ENCODE data around the gene PCDHA1. TPM values are rescaled to one million over a fixed set of nuclear protein-coding genes. Genes with fewer than 3 reads are reported as not detected.

Gene PCDHA1
- total RNA-seq, 2 experiments from 2014 or later: not detected

- ATAC-seq (no peak), DNase-seq (no peak)
- H3K27me3 Mint-ChIP-seq (ENCODE audit: low read depth): peaks cover 15% of the 10 kb centered on the region
- no peak within 1 kb of the TSS for H3K4me3 Mint-ChIP-seq
- POLR2A ChIA-PET: no interaction called here
- peaks cover 2% of the 10 kb centered on the region for H3K36me3 Mint-ChIP-seq (ENCODE audit: low read depth)
- no peaks in the 10 kb centered on the region for H3K4me1 Mint-ChIP-seq (ENCODE audit: low read depth)
- H3K27ac Mint-ChIP-seq: no peak within 1 kb of the TSS
- H3K9me3 Mint-ChIP-seq (ENCODE audit: insufficient read depth): no peaks in the 10 kb centered on the region
- CTCF ChIA-PET: no interaction called here
Observed at GRCh38 chr5:140966293-140967225, 180.6 kb downstream of the PCDHA1 start, which contains the start of gene PCDHAC2. PCDHAC2 (plus strand) TSS chr5:140966476; CDS start chr5:140966767, 291 bp downstream.

- Mint-ChIP-seq H3K36me3 (ENCODE audit: low read depth) (peaks cover 2% of the 10 kb centered on the region), H3K4me1 (ENCODE audit: low read depth) (no peaks in the 10 kb centered on the region), H3K4me3 (no peak overlapping the region), H3K9me3 (ENCODE audit: insufficient read depth) (no peaks in the 10 kb centered on the region), H3K27me3 (ENCODE audit: low read depth) (peaks cover 15% of the 10 kb centered on the region), H3K27ac (no peak overlapping the region)
- no peak for DNase-seq
- ChIA-PET POLR2A (no interaction called here), CTCF (no interaction called here)
- no peak for ATAC-seq
Observed at GRCh38 chr5:140967226-140967893, 181.4 kb downstream of the PCDHA1 start.

DNA sequence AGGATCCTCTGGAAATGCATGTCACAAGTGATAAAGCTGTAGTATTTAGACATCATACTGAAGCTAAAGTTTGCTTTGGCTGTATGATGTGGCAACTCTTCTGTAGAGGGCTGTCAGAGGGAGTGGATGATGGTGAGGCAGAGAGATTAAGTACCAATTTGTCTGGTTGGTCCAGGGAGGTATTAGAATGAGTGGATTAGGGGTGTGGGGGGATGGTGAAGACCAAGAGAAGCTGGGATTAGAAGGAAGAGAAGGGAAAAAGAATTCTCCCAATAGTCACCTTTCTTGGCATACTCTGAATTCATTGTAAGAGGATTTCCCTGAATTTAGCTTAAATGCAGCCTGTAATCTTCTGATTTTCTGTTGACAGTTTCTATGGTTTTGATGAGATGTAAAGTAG, 183.9 kb downstream of the PCDHA1 start:
- H3K27ac Mint-ChIP-seq: no peak overlapping the region
- H3K4me1 Mint-ChIP-seq (ENCODE audit: low read depth): no peaks in the 10 kb centered on the region
- no peak overlapping the region for H3K4me3 Mint-ChIP-seq
- ChIA-PET CTCF (no interaction called here), POLR2A (no interaction called here)
- DNase-seq (no peak), ATAC-seq (no peak)
- peaks cover 2% of the 10 kb centered on the region for H3K36me3 Mint-ChIP-seq (ENCODE audit: low read depth)
- peaks cover 11% of the 10 kb centered on the region for H3K27me3 Mint-ChIP-seq (ENCODE audit: low read depth)
- no peaks in the 10 kb centered on the region for H3K9me3 Mint-ChIP-seq (ENCODE audit: insufficient read depth)

GRCh38 chr5:140973550-140973949, 187.6 kb downstream of the PCDHA1 start:
- Mint-ChIP-seq H3K4me1 (ENCODE audit: low read depth) (no peaks in the 10 kb centered on the region), H3K9me3 (ENCODE audit: insufficient read depth) (no peaks in the 10 kb centered on the region), H3K36me3 (ENCODE audit: low read depth) (no peaks in the 10 kb centered on the region), H3K27ac (no peak overlapping the region), H3K4me3 (no peak overlapping the region), H3K27me3 (ENCODE audit: low read depth) (no peaks in the 10 kb centered on the region)
- ChIA-PET POLR2A (no interaction called here), CTCF (no interaction called here)
- ATAC-seq (no peak), DNase-seq (no peak)

GRCh38 chr5:140977003-140977402, 191.1 kb downstream of the PCDHA1 start:
- Mint-ChIP-seq H3K36me3 (ENCODE audit: low read depth) (no peaks in the 10 kb centered on the region), H3K27me3 (ENCODE audit: low read depth) (no peaks in the 10 kb centered on the region), H3K9me3 (ENCODE audit: insufficient read depth) (no peaks in the 10 kb centered on the region), H3K4me3 (no peak overlapping the region), H3K27ac (no peak overlapping the region), H3K4me1 (ENCODE audit: low read depth) (no peaks in the 10 kb centered on the region)
- ATAC-seq: no peak
- CTCF ChIA-PET: no interaction called here
- POLR2A ChIA-PET: no interaction called here
- no peak for DNase-seq

GRCh38 chr5:140978260-140978659, 192.3 kb downstream of the PCDHA1 start:
- no peak for DNase-seq
- ChIA-PET CTCF (no interaction called here), POLR2A (no interaction called here)
- Mint-ChIP-seq H3K27me3 (ENCODE audit: low read depth) (no peaks in the 10 kb centered on the region), H3K27ac (no peak overlapping the region), H3K36me3 (ENCODE audit: low read depth) (no peaks in the 10 kb centered on the region), H3K4me3 (no peak overlapping the region), H3K4me1 (ENCODE audit: low read depth) (no peaks in the 10 kb centered on the region), H3K9me3 (ENCODE audit: insufficient read depth) (no peaks in the 10 kb centered on the region)
- ATAC-seq: no peak

DNA sequence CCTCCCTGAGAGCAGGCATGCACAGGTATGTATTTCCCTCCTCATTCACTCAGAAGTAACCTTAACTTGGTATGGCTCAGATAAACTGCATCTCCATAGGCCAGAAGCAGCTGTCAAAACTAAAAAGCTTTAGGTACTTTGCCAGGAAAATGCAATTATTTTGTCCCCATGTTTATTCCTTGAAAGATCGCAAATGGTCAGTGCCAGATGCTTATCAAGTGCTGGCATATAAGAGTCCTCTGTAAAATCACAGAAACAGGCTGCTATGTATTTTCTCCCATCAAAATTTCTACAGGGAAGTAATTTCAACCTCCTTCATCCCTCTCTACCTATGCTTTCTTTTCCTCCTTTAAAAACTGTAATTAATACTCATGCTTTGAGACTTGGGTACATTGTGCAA, 193.0 kb downstream of the PCDHA1 start:
- no peaks in the 10 kb centered on the region for H3K36me3 Mint-ChIP-seq (ENCODE audit: low read depth)
- H3K27me3 Mint-ChIP-seq (ENCODE audit: low read depth): no peaks in the 10 kb centered on the region
- POLR2A ChIA-PET: no interaction called here
- no peaks in the 10 kb centered on the region for H3K4me1 Mint-ChIP-seq (ENCODE audit: low read depth)
- ATAC-seq (no peak), DNase-seq (no peak)
- no peak overlapping the region for H3K27ac Mint-ChIP-seq
- CTCF ChIA-PET: no interaction called here
- H3K4me3 Mint-ChIP-seq: no peak overlapping the region
- H3K9me3 Mint-ChIP-seq (ENCODE audit: insufficient read depth): no peaks in the 10 kb centered on the region

DNA sequence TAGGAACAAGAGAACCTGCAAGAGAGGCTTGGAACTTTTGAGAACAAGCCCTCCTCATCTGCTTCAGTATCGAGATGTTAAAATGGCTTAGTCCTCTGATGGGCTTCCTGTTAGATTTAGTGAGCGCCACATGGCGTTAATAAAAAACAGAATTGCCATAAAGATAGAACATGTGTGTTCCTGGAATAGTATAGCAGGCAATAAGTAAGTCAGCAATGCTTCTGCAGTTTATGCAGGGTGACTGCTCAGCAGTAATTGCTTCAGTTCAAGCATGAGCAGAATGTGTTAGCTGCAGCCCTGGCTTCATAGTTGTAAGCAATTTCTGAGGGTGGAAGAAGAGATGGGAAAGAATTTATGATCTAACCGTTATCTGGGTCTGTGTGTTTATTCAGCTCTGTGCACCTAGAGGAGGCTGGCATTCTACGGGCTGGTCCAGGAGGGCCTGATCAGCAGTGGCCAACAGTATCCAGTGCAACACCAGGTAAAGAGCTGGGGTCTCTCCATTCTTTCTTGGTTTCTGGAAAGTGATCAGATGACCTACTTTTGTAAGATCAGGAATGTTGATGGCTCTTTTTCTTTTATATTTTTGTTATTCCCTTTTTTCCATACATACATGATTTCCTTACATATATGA, 196.3 kb downstream of the PCDHA1 start:
- Mint-ChIP-seq H3K4me3 (no peak overlapping the region), H3K9me3 (ENCODE audit: insufficient read depth) (no peaks in the 10 kb centered on the region), H3K27me3 (ENCODE audit: low read depth) (no peaks in the 10 kb centered on the region), H3K4me1 (ENCODE audit: low read depth) (no peaks in the 10 kb centered on the region), H3K36me3 (ENCODE audit: low read depth) (no peaks in the 10 kb centered on the region), H3K27ac (no peak overlapping the region)
- DNase-seq (no peak), ATAC-seq (no peak)
- POLR2A ChIA-PET: no interaction called here
- CTCF ChIA-PET: no interaction called here

DNA sequence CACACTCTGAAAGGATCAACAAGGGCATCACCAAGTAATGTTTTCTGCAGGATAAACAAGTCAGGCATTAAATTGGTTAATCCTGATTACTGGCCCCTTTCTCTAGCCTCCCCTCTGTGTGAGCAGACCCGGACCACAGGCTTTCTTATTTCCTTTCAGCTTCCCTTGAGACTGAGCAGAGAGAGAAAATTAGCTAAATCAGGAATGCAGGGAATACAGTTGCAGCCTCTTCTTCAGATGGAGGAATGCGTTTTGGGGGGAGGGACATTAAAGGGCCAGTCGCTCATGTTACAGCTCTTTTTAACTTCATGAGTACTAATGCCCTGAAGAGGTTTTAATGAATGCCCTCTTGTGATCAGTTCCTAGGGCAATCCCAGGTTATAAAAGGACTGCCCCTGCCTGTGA, 200.2 kb downstream of the PCDHA1 start:
- no peak overlapping the region for H3K4me3 Mint-ChIP-seq
- H3K4me1 Mint-ChIP-seq (ENCODE audit: low read depth): no peaks in the 10 kb centered on the region
- no peak overlapping the region for H3K27ac Mint-ChIP-seq
- H3K36me3 Mint-ChIP-seq (ENCODE audit: low read depth): no peaks in the 10 kb centered on the region
- no peaks in the 10 kb centered on the region for H3K9me3 Mint-ChIP-seq (ENCODE audit: insufficient read depth)
- ChIA-PET POLR2A (no interaction called here), CTCF (no interaction called here)
- ATAC-seq (no peak), DNase-seq (no peak)
- no peaks in the 10 kb centered on the region for H3K27me3 Mint-ChIP-seq (ENCODE audit: low read depth)

DNA sequence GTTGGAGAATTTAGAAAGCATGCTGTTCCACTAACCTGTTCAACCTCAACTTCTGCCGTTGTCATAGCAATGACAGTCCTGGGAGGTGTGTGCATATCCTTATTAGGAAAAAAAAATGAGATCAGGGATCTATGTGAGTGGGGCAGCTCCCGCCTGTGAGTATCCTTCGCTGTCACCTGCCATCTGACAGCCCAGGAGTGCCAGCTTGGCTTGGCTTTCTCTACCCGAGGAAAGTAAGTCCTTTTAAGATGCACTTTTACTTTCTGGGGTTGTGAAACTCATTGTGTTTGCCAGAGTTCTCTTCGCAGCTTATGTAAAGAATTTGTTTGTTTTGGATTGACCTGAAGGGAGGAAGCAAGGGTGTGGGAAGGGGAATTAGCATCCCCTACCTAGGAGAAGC, 202.2 kb downstream of the PCDHA1 start:
- Mint-ChIP-seq H3K27ac (no peak overlapping the region), H3K4me3 (no peak overlapping the region), H3K36me3 (ENCODE audit: low read depth) (no peaks in the 10 kb centered on the region), H3K4me1 (ENCODE audit: low read depth) (no peaks in the 10 kb centered on the region), H3K27me3 (ENCODE audit: low read depth) (no peaks in the 10 kb centered on the region), H3K9me3 (ENCODE audit: insufficient read depth) (no peaks in the 10 kb centered on the region)
- CTCF ChIA-PET: no interaction called here
- POLR2A ChIA-PET: no interaction called here
- ATAC-seq (no peak), DNase-seq (no peak)

DNA sequence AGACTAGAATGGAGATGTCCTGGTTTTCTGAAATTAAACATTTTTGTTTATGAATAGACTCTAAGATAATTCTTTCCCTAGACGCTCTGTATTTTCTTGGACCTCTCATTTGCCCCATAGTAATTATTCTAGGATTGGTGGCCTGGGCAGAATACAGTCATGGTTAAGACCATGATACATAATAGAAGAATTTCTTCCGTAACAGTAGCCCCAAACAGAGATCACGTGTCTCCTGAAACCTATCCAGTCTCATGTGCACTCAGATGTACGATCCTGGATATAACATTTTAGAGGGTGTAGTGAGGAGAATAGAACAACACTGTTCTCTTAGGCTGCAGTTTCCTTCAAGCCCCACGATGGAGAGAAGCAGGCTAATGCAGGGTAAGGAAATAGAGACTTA, 202.7 kb downstream of the PCDHA1 start:
- no peaks in the 10 kb centered on the region for H3K9me3 Mint-ChIP-seq (ENCODE audit: insufficient read depth)
- POLR2A ChIA-PET: no interaction called here
- DNase-seq (no peak), ATAC-seq (no peak)
- no peaks in the 10 kb centered on the region for H3K4me1 Mint-ChIP-seq (ENCODE audit: low read depth)
- H3K27ac Mint-ChIP-seq: no peak overlapping the region
- H3K27me3 Mint-ChIP-seq (ENCODE audit: low read depth): no peaks in the 10 kb centered on the region
- no peaks in the 10 kb centered on the region for H3K36me3 Mint-ChIP-seq (ENCODE audit: low read depth)
- no peak overlapping the region for H3K4me3 Mint-ChIP-seq
- CTCF ChIA-PET: no interaction called here

GRCh38 chr5:140989254-140990020, 203.5 kb downstream of the PCDHA1 start:
- Mint-ChIP-seq H3K9me3 (ENCODE audit: insufficient read depth) (no peaks in the 10 kb centered on the region), H3K4me3 (no peak overlapping the region), H3K4me1 (ENCODE audit: low read depth) (no peaks in the 10 kb centered on the region), H3K27ac (no peak overlapping the region), H3K36me3 (ENCODE audit: low read depth) (no peaks in the 10 kb centered on the region), H3K27me3 (ENCODE audit: low read depth) (no peaks in the 10 kb centered on the region)
- DNase-seq: no peak
- ChIA-PET POLR2A (no interaction called here), CTCF (no interaction called here)
- ATAC-seq: no peak

All from activated CD8-positive, alpha-beta T cell treated with anti-CD3 and anti-CD28 coated beads, Interleukin-2, amount 10 ng/mL, durations not matched to agents 7 days and 5 days (primary cell).